ENCODE results near the gene FAM181B. TPM values are rescaled to one million over a fixed set of nuclear protein-coding genes. Genes with fewer than 3 reads are reported as not detected.

Gene FAM181B
- polyA plus RNA-seq, 1 donor (not counting 4 experiments of a cell fraction or from before 2014, with no cell fraction given) = 0.01 TPM

DNA sequence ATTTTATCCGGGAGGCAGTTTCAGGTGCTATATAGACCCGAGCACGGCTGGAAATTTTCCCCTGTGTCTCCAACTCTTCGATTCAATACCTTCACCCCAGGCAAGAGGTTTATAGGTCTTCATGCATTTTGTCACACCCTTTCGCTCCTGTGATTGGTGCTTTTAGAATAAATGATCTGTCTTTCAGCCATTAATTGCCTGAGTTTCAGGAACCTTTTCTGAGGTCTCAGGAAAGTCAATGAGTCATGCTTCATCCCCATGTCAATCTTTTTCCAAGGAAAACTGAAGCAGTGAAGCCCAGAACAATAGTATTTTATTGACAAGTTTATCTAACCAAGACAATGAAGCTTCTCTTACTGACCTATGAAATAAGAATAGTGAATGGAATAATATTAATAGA, 29.9 kb downstream of the FAM181B start:
- no peak for DNase-seq (ENCODE audit: low read depth, low spot score)

DNA sequence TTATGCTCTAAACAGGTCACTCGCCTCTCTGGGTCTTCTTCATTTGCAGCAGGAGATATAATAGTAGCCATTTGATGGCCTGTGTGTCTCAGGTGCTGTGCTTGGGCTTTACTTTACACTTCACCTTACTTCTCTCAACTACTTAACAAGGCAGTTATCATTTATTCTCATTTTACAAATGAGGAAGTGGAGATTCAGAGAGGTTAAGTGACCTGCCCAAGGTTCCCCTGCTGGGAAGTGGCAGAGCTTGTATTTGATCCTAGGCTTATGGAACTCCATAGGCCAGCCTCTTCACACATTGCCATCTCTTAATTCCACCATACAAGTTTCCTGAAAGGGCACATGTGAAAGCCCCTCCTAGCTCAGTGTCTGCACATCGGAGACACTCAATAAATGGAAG, 30.4 kb downstream of the FAM181B start:
- Histone ChIP-seq H3K4me2 (ENCODE audit: control insufficient read depth, extremely low read depth, insufficient read depth, low read depth, low read length) (no peak overlapping the region), H4K20me1 (ENCODE audit: control insufficient read depth, extremely low read depth, insufficient read depth, low read length) (no peaks in the 10 kb centered on the region), H3K9me1 (ENCODE audit: control insufficient read depth, extremely low read depth, insufficient read depth, low read length) (no peaks in the 10 kb centered on the region), H3K27me3 (ENCODE audit: control insufficient read depth, extremely low read depth, insufficient read depth, low read length) (peaks cover 4% of the 10 kb centered on the region), H3K79me2 (ENCODE audit: control insufficient read depth, insufficient read depth, low read length) (no peaks in the 10 kb centered on the region), H3K9ac (ENCODE audit: control insufficient read depth, extremely low read depth, insufficient read depth, low read length) (no peak overlapping the region), H2AFZ (ENCODE audit: control insufficient read depth, low read length) (no peak overlapping the region), H3K9me3 (ENCODE audit: control insufficient read depth, low read depth, low read length) (no peaks in the 10 kb centered on the region), H3K4me1 (ENCODE audit: control insufficient read depth, extremely low read depth, insufficient read depth, low read length) (no peaks in the 10 kb centered on the region), H3K27ac (ENCODE audit: control insufficient read depth, insufficient read depth, low read length) (no peak overlapping the region), H3K4me3 (ENCODE audit: control insufficient read depth in 2 of 3, extremely low read depth in 1 of 3, insufficient read depth in 2 of 3, low read depth in 1 of 3, low read length in 3 of 3) (no peak overlapping the region), H3K36me3 (ENCODE audit: control insufficient read depth in 2 of 2, extremely low read depth in 1 of 2, insufficient read depth in 2 of 2, low read length in 2 of 2) (no peaks in the 10 kb centered on the region)
- dilution Hi-C loops (cut with MboI; ENCODE audit: extremely low pct_ligation_motif_present, low sequenced_read_pairs) = loop anchor here (25.0 kb wide), 1 partner anchor 1109 kb away; no protein-coding TSS in a partner anchor
- no peak for DNase-seq (ENCODE audit: low read depth, low spot score)
- TF ChIP-seq CTCF (optimal IDR thresholded peaks at IDR 0.05 in 1 of 3, IDR thresholded peaks at IDR 0.05 in 1 of 3, conservative IDR thresholded peaks at IDR 0.05 in 1 of 3; ENCODE audit: extremely low read depth in 1 of 3, insufficient read depth in 2 of 3, low read length in 3 of 3) = no peak
- TF ChIP-seq EZH2 (IDR thresholded peaks at IDR 0.05; ENCODE audit: low read length) = no peak
- FAIRE-seq = no peak

More for the DNA sequence above, 29.9 kb downstream of the FAM181B start:
- H3K27me3 ChIP-seq (ENCODE audit: control insufficient read depth, extremely low read depth, insufficient read depth, low read length) = peaks cover 4% of the 10 kb centered on the region
- H3K79me2 ChIP-seq (ENCODE audit: control insufficient read depth, insufficient read depth, low read length) = no peaks in the 10 kb centered on the region
- no peak overlapping the region for H2AFZ ChIP-seq (ENCODE audit: control insufficient read depth, low read length)
- H3K9me3 ChIP-seq (ENCODE audit: control insufficient read depth, low read depth, low read length) = no peaks in the 10 kb centered on the region
- TF ChIP-seq CTCF (optimal IDR thresholded peaks at IDR 0.05 in 1 of 3, IDR thresholded peaks at IDR 0.05 in 1 of 3, conservative IDR thresholded peaks at IDR 0.05 in 1 of 3; ENCODE audit: extremely low read depth in 1 of 3, insufficient read depth in 2 of 3, low read length in 3 of 3) (no peak), EZH2 (IDR thresholded peaks at IDR 0.05; ENCODE audit: low read length) (no peak)
- H4K20me1 ChIP-seq (ENCODE audit: control insufficient read depth, extremely low read depth, insufficient read depth, low read length) = no peaks in the 10 kb centered on the region
- H3K9me1 ChIP-seq (ENCODE audit: control insufficient read depth, extremely low read depth, insufficient read depth, low read length) = no peaks in the 10 kb centered on the region
- no peak overlapping the region for H3K9ac ChIP-seq (ENCODE audit: control insufficient read depth, extremely low read depth, insufficient read depth, low read length)
- no peak overlapping the region for H3K4me3 ChIP-seq (ENCODE audit: control insufficient read depth in 2 of 3, extremely low read depth in 1 of 3, insufficient read depth in 2 of 3, low read depth in 1 of 3, low read length in 3 of 3)
- H3K4me1 ChIP-seq (ENCODE audit: control insufficient read depth, extremely low read depth, insufficient read depth, low read length) = no peaks in the 10 kb centered on the region
- no peak overlapping the region for H3K4me2 ChIP-seq (ENCODE audit: control insufficient read depth, extremely low read depth, insufficient read depth, low read depth, low read length)
- no peak for FAIRE-seq
- dilution Hi-C loops (cut with MboI; ENCODE audit: extremely low pct_ligation_motif_present, low sequenced_read_pairs) = loop anchor here (25.0 kb wide), 1 partner anchor 1109 kb away; no protein-coding TSS in a partner anchor
- H3K27ac ChIP-seq (ENCODE audit: control insufficient read depth, insufficient read depth, low read length) = no peak overlapping the region
- no peaks in the 10 kb centered on the region for H3K36me3 ChIP-seq (ENCODE audit: control insufficient read depth in 2 of 2, extremely low read depth in 1 of 2, insufficient read depth in 2 of 2, low read length in 2 of 2)
